HG03565 (cell line): ENCODE results near the gene SKIL.
"Not testable (repeated sequence)": the region's sequence is repeated elsewhere in the genome, so short reads cannot be mapped to it uniquely, and the experiment has no call there.

ENCODE experiments used
- ATAC-seq: cut with Tn5 transposase; IDR thresholded peaks from one replicate; pipeline ENCODE4 v1.9.1; 2021; ENCODE audit warnings: mild to moderate bottlenecking, moderate library complexity; ENCODE audit not compliant: unreplicated experiment

The SKIL gene, protein sequence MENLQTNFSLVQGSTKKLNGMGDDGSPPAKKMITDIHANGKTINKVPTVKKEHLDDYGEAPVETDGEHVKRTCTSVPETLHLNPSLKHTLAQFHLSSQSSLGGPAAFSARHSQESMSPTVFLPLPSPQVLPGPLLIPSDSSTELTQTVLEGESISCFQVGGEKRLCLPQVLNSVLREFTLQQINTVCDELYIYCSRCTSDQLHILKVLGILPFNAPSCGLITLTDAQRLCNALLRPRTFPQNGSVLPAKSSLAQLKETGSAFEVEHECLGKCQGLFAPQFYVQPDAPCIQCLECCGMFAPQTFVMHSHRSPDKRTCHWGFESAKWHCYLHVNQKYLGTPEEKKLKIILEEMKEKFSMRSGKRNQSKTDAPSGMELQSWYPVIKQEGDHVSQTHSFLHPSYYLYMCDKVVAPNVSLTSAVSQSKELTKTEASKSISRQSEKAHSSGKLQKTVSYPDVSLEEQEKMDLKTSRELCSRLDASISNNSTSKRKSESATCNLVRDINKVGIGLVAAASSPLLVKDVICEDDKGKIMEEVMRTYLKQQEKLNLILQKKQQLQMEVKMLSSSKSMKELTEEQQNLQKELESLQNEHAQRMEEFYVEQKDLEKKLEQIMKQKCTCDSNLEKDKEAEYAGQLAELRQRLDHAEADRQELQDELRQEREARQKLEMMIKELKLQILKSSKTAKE

DNA sequence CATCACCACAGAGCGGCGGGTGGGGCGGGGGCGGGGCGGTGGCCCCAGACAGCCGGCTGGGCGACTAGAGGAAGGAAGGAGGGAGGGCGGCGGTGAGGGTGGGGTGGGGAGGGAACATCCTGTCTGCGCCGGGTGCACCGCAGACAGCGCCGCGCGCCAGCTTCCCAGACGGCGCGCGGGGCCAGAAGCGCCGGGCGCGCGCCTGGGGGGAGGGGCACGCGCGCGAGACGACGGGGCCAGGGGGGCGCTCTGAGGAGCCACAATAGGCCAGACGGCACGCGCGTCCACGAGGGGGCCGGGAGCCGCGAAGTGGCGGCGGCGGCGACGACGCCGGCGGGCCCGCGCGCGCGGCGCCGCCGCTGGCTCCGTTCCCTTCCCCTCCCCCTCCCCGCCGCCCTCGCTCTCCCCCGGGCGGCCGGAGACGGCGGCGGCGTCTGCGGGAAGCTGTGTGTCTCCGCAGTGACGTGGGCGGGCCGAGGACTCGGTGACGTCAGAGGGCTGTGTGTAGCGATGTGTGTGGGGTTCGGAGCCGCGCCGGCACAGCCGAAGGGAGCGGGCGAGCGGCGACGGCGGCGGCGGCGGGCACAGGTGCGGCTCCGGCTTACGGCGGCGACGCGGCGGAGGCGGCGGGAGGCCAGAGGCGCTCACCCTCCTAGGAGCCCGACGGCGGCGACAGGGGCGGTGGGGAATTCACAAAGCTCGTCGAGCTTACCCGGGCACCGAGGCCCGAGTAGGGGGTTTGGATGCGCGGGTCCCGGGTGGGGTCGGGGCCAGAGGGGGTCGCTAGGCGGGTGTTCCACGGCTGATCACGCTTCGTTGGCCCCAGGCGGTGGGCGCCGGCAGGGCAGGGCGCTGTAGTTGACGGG, at the start of gene SKIL:
Gene SKIL, plus strand, starts transcription at position 540 of the 866 bp plus-strand sequence. CDS start 2,617 bp downstream, outside the sequence.
- ATAC-seq = peak; percentile 44

DNA sequence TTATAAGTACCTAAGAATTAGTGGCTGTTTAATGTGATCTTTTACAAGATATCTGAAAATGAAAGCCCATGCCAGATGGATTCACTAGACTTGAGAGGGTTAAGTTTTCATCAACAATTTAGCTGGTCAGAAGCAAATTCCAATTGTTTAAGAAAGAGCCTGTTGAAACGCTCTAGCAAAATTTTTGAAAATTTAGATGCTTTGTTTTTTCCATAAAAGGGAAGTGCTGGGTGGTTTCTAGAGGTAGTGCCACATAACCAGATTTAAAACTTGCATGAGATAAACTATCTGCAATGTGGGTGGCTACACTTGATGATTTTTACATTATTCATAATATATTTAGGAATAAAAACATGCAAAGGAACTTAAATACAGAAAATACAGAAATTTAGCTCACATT, 48.5 kb upstream of the SKIL start:
- no peak for ATAC-seq

DNA sequence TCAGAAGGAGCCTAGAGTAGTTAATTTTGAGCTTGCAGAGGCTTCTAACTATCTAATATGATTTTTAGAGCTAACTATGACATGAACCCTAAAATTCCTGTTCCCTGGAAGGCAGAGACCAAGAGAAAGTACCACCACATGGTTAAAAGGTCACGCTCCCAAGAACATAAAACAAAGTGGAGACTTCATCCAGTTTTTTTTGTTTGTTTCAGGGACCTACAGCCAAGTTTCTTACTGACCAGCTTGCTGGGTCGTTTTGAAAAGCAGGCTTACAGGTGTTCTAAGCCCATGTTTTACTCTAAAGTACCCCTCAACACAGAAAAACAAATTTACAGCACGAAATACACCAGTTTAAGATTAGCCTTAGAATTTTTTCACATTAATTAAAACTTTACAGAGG, 39.6 kb upstream of the SKIL start:
- no peak for ATAC-seq

GRCh38 chr3:170320461-170321121, 36.9 kb upstream of the SKIL start:
- ATAC-seq = no peak

- no peak for ATAC-seq
These were observed 36.0 kb upstream of the SKIL start for GRCh38 chr3:170321321-170322034.

DNA sequence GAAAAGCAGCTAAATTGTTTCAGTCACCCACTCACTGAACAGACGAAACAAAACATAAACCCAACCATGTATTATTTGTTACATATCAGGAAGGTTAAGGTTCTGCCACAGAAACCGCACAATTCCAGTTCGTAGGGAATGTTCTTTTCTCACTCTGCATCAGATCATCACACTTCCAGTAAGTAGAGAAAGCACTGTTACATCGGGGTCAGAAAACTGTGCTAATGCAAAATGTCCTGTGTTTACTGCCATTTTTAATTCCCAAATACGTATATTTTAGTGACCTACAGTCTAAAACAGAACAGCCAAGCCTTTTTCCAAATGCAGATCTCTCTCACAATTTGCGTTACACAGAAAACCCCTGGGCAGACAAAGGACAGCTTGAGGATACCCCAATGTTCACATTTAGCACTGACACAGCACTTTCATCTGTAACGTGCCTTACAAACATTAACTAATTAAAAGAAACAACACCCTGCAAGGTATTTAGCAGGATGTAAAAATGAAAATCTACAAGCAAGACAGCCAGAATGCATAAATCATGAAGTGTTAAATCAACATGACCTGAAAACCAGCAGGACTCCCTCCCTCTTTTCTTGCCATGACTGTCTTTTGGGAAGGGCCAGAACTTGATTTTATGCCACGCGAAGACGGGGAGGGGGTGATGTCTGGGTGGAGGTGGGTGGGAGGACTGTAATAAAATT, 34.8 kb upstream of the SKIL start:
- no peak for ATAC-seq

GRCh38 chr3:170323331-170323730, 34.2 kb upstream of the SKIL start:
- no peak for ATAC-seq

DNA sequence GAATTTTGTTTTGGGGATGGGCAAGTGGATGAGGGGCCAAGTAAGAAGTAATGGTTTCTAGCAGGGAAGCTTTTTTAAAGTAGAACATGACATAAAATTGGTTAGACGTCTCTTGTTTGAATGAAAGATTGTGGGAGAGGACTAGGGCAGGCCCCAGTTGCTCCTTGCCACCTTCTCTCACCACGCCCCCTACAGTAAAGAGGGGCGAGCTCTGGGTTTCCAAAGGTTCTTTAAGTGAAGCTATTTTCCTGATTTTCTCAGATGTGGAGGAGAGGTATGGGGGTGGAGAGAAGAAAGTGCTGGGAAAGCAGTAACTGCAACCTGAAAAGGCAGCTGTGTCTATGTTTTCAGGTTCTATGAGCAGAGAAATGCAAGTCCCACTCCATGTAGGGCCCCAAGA, 32.6 kb upstream of the SKIL start:
- no peak for ATAC-seq

DNA sequence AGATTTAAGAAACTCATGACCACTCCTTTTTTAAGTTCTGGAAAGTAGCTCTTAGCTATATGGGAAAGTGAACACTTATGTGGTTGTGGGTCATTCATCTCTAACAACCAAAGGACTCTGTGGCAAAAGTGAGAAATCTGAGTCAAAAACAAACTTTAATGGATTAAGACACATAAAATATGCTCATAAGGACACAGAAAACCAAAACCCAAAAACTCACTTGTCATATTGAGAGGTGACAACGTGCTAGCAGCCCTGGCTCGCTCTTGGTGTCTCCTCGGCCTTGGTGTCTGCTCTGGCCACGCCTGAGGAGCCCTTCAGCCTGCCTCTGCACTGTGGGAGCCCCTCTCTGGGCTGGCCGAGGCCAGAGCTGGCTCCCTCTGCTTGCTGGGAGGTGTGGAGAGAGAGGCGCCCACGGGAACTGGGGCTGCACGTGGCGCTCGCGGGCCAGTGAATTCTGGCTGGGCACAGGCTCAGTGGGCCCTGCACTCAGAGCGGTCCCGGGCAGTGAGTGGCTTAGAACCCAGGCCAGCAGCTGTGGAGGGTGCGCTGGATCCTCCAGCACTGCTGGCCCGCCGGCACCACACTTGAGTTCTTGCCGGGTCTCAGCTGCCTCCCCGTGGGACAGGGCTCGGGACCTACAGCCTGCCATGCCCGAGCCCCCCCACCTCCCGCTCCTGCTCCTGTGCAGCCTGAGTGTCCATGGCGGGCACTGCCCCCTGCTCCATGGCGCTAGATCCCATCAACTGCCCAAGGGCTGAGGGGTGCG, 30.3 kb upstream of the SKIL start:
- ATAC-seq = no peak

DNA sequence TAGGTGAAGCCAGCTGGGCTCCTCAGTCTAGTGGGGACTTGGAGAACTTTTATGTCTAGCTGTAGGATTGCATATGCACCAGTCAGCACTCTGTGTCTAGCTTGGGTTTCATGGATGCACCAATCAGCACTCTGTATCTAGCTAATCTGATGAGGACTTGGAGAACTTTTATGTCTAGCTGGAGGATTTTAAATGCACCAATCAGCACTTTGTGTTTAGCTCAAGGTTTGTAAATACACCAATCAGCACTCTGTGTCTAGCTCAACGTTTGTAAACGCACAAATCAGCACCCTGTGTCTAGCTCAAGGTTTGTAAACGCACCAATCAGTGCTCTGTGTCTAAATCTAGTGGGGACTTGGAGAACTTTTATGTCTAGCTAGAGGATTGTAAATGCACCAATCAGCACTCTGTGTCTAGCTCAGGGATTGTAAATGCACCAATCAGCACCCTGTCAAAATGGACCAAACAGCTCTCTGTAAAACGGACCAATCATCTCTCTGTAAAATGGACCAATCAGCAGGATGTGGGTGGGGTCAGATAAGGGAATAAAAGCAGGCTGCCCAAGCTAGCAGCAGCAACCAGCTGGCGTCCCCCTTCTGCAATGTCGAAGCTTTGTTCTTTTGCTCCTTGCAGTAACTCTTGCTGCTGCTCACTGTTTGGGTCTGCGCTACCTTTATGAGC, 29.5 kb upstream of the SKIL start:
- ATAC-seq = not testable (repeated sequence)

GRCh38 chr3:170330366-170330765, 27.1 kb upstream of the SKIL start:
- ATAC-seq = no peak

- no peak for ATAC-seq
These were observed 26.4 kb upstream of the SKIL start for GRCh38 chr3:170331143-170331542.

GRCh38 chr3:170337420-170337819, 20.1 kb upstream of the SKIL start:
- no peak for ATAC-seq

DNA sequence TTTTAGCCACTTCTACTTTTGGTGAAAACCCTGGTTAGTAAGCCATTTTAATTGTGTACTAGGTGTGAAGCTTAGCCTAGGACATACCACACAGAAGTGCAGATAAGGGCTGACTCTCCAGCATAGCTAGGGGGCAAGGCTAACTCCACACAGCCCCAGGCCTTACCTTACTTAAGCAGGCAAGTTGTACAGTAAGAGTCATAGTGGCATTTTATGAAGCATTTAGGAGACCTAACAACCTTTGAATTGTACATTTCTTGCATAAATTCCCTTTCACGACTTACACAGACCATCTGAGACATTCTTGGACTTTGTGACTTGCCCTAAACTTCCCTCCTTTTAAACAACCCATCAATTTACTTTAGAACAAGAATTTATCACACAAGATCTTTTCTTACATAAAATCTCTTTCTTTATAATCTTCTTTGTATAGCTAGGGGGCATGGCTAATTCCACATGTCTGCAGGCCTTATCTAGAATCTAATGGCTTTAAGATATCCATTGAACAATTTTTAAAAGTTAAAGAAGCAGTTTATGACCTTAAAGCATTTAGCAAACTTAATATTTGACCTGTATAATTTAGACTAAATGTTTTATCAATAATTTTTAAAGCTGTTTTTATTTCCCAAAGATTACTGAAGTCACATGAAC, 18.7 kb upstream of the SKIL start:
- ATAC-seq = no peak

DNA sequence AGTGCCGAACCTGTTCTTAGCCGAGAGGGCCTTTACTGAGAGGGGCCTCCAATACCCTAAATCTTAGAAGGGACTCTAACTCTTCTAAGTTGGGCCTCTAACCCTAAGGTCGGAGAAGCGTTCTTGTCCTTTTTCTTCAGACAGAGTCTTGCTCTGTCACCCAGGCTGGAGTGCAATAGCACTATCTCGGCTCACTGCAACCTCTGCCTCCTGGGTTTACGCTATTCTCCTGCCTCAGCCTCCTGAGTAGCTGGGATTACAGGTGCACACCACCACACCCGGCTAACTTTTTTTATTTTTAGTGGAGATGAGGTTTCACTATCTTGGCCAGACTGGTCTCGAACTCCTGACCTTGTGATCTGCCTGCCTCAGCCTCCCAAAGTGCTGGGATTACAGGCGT, 15.2 kb upstream of the SKIL start:
- not testable (repeated sequence) for ATAC-seq

DNA sequence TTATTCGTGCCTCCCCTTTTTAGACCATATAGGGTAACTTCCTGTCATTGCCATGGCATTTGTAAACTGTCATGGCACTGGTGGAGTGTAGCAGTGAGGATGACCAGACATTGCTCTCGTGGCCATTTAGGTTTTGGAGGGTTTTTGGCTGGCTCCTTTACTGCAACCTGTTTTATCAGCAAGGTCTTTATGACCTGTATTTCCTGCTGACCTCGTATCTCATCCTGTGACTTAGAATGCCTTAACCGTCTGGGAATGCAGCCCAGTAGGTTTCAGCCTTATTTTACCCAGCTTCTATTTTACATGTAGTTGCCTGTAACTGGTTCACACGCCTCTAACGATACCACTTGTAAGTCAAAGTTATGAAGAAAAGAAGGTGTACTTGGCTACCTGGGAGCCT, 13.7 kb upstream of the SKIL start:
- ATAC-seq = not testable (repeated sequence)

GRCh38 chr3:170344971-170345370, 12.5 kb upstream of the SKIL start:
- no peak for ATAC-seq
